GM19023 (cell line): ENCODE measurements around the gene R3HCC1L.

Experiments used
- ATAC-seq: cut with Tn5 transposase; IDR thresholded peaks from one replicate; pipeline ENCODE4 v1.9.1; 2021; ENCODE audit warnings: mild to moderate bottlenecking, moderate library complexity; ENCODE audit not compliant: unreplicated experiment

R3HCC1L gene

GRCh38 chr10:98270073-98270740 is 135.8 kb downstream of the R3HCC1L start:
- no peak for ATAC-seq

GRCh38 chr10:98270786-98271185 is 136.3 kb downstream of the R3HCC1L start:
- no peak for ATAC-seq

DNA sequence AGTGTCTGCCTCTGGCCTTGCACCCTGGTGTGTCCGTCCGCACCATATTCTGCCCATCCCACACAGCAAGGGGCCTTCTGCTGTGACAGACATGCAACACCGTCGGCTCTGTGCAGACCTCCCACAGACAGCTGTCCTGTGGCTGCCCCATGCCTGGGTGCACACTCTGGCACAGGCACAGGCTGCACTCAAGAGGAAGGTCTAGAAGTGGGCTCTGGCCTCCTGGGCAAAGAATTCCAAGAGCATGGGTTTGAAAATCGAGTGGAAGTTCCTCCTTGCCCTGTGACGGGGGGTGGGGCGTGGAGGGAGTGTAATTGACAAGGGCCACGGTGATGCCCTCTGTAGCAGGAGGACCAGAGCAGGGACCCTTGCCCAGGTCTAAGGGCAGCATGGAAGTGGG is 137.8 kb downstream of the R3HCC1L start:
- ATAC-seq: no peak

GRCh38 chr10:98272656-98273055 is 138.2 kb downstream of the R3HCC1L start:
- no peak for ATAC-seq

- ATAC-seq: no peak
These were observed 138.8 kb downstream of the R3HCC1L start for GRCh38 chr10:98273057-98273850.

GRCh38 chr10:98274562-98274961 is 140.1 kb downstream of the R3HCC1L start:
- ATAC-seq: no peak

- no peak for ATAC-seq
These were observed 141.9 kb downstream of the R3HCC1L start for GRCh38 chr10:98276311-98276710.

DNA sequence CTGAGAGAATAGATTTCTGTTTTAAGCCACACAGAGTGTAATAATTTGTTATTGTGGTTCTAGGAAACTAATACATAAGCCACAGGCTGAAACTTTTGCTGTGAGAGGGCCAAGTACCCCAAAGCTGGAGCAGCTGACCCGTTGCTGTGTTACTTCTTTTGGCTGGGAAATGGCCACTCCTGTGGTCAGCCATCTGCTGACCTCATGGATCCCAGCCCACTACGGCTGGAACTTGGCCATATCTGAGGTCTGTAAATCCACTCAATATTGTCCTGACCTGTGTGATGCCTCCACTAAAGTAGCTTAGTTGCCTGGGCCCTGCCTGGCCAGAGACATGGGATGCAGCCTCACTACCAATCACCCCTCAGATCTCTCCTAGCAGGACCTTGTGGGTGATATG is 151.0 kb downstream of the R3HCC1L start:
- no peak for ATAC-seq

DNA sequence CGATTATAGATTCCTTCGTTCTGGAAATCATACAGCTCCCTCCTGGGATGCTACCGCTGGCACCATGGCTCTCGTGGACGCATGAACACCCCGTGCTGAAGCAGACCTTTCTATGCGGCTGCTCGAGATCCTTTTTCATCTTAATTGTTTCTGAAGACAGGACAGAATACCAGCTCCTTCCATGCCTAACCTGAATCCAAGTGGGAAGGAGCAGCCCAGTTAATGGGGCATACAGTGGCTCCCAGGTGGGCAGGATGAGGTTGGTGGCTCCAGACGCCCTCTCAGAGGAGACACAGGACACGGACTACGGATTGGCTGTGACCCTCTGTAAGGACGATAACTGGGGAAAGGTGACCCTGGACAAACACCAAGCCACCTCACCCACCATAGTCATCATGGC is 152.0 kb downstream of the R3HCC1L start:
- no peak for ATAC-seq

- ATAC-seq: no peak
These were observed 152.9 kb downstream of the R3HCC1L start for GRCh38 chr10:98287321-98287720.

GRCh38 chr10:98289802-98290209 is 155.3 kb downstream of the R3HCC1L start:
- ATAC-seq: no peak

GRCh38 chr10:98292971-98293370 is 158.5 kb downstream of the R3HCC1L start:
- ATAC-seq: no peak

- no peak for ATAC-seq
These were observed 159.3 kb downstream of the R3HCC1L start for GRCh38 chr10:98293550-98294269.

DNA sequence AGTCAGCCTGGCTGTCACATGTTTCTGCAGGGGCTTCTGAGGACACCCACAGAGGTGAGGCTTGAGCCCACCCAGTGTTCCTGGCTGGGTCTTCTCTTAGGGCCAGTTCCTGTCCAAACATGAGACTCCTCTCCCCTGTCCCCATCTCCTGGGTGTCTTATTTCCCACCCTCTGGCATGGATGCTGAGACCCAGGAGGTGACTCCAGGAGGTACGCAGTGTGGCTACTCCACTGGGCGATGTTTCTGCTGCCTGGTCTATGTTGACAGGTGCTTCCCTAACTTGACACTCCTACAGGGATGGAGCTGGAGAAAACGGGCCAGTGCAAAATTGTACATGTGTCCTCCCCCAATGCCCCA is 159.8 kb downstream of the R3HCC1L start:
- no peak for ATAC-seq
